ENCODE measurements around the gene SERGEF.

GRCh38 chr11:17796154-17796553 lies 216.7 kb downstream of the SERGEF start:
- TF ChIP-seq CTCF (IDR thresholded peaks at IDR 0.05; ENCODE audit: low read depth, low read length, poor library complexity, severe bottlenecking) (no peak), EZH2phosphoT487 (IDR thresholded peaks at IDR 0.05; ENCODE audit: borderline replicate concordance, low read length) (no peak)
